CD4-positive, alpha-beta T cell (primary cell): ENCODE data around the gene SIL1. TPM values are rescaled to one million over a fixed set of nuclear protein-coding genes. Genes with fewer than 3 reads are reported as not detected.

Experiments
- ATAC-seq: fragments of 200-7000 bp; cut with Tn5 transposase; one replicate; pipeline ENCODE4 v1.10.0; 2022; ENCODE audit warnings: mild to moderate bottlenecking; ENCODE audit not compliant: poor library complexity
- CTCF ChIA-PET: fragments of 350-600 bp; sonication (Branson Sonifier 250); formaldehyde crosslinking; loops from one replicate; lab custom pipeline; 2021; ENCODE audit warnings: antibody characterized with exemption, inconsistent platforms; lab: Charles Lee
- POLR2A ChIA-PET: fragments of 350-600 bp; sonication (Branson Sonifier 250); formaldehyde crosslinking; loops from one replicate; lab custom pipeline; 2021; ENCODE audit warnings: antibody characterized with exemption, inconsistent platforms; lab: Charles Lee
- DNase-seq, 14 experiments: peaks; one replicate each; pipeline ENCODE4 v3.0.0-alpha.2; 2013 to 2020; ENCODE audit warnings: mixed read lengths in 2 of 14
- H3K27ac ChIP-seq, 2 donors: one replicate each; pipeline versions ENCODE4 v1.5.1 to v1.7.0; 2013; ENCODE audit warnings: low read length in 2 of 2, low read depth in 1 of 2, mild to moderate bottlenecking in 1 of 2
- H3K27me3 ChIP-seq, 2 experiments: 1 replicate in 1 of 2; 2 replicates in 1 of 2; pipeline versions ENCODE4 v1.6.1 to v1.7.0; 2013; ENCODE audit warnings: low read length in 2 of 2, control low read depth in 1 of 2, mild to moderate bottlenecking in 1 of 2, moderate library complexity in 1 of 2; ENCODE audit not compliant: insufficient read depth in 2 of 2, control insufficient read depth in 1 of 2
- H3K36me3 ChIP-seq: one replicate; pipeline ENCODE4 v1.6.1; 2013; ENCODE audit warnings: low read length, control low read depth; ENCODE audit not compliant: insufficient read depth
- H3K4me1 ChIP-seq: one replicate; pipeline ENCODE4 v1.6.1; 2013; ENCODE audit warnings: low read length, control low read depth; ENCODE audit not compliant: insufficient read depth
- H3K4me3 ChIP-seq: one replicate; pipeline ENCODE4 v1.5.1; 2013; ENCODE audit warnings: mild to moderate bottlenecking, low read length, moderate library complexity
- H3K9me3 ChIP-seq, 2 experiments: 1 replicate in 1 of 2; 2 replicates in 1 of 2; pipeline versions ENCODE4 v1.6.1 to v1.7.0; 2013; ENCODE audit warnings: low read length in 2 of 2, mild to moderate bottlenecking in 2 of 2, control low read depth in 1 of 2, moderate library complexity in 1 of 2; ENCODE audit not compliant: control insufficient read depth in 1 of 2, insufficient read depth in 1 of 2
- H3K27ac Mint-ChIP-seq: one replicate; pipeline ENCODE4 v1.8.0; 2020; ENCODE audit warnings: mixed read lengths
- H3K27me3 Mint-ChIP-seq: one replicate; pipeline ENCODE4 v1.8.0; 2021; ENCODE audit warnings: mixed read lengths
- H3K36me3 Mint-ChIP-seq: one replicate; pipeline ENCODE4 v1.8.0; 2021; ENCODE audit warnings: low read depth, mixed read lengths
- H3K4me1 Mint-ChIP-seq: one replicate; pipeline ENCODE4 v1.8.0; 2021; ENCODE audit warnings: low read depth, mixed read lengths
- H3K4me3 Mint-ChIP-seq: one replicate; pipeline ENCODE4 v1.8.0; 2020; ENCODE audit warnings: mild to moderate bottlenecking, mixed read lengths
- H3K9me3 Mint-ChIP-seq: one replicate; pipeline ENCODE4 v1.8.0; 2020; ENCODE audit warnings: mixed read lengths
- intact Hi-C, 2 experiments: fragments of 100-400 bp; cut with DNase I in 1 of 2; cut with micrococcal nuclease in 1 of 2; formaldehyde crosslinking; loops; one replicate each; pipeline versions ENCODE4 v1.15.1 to v1.9.0; 2023 to 2025; cut with DNase I, micrococcal nuclease
- total RNA-seq, 174 experiments: library from RNA in 2 of 174; stranded (reverse) in 2 of 174; gene quantifications; one replicate each; pipeline ENCODE4 v1.2.3 and lab custom pipeline; 2021 to 2026
- TF ChIP-seq, protein P1 (sequence below): fragments of 200-600 bp; IDR thresholded peaks from one replicate; pipeline ENCODE4 v1.8.0; 2022; ENCODE audit warnings: antibody characterized with exemption, mild to moderate bottlenecking

SIL1 gene
- total RNA-seq, 2 experiments from 2014 or later, result 5.6 to 9.2 TPM

DNA sequence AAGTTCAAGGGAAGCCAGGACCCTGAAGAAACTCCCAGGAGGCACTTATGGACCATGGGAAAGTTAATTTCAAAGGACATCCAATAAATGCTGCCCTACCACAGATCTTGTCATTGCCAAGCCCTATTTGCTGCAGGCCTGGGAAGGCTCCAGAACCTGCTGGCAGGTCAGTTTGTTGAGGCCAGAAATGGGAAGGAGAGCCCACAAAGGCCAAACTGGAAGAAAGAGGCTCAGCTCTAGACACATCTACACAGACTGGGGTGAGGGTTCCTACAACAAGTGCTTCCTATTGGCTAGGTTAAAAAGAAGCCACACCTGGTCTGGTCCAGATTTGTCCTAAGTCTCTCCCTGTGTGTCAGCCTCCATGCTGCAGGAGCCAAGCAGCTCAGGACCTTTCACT lies 94.4 kb downstream of the SIL1 start:
- no peaks in the 10 kb centered on the region for H3K27me3 Mint-ChIP-seq
- Histone ChIP-seq H3K9me3 (no peaks in the 10 kb centered on the region), H3K27me3 (no peaks in the 10 kb centered on the region), H3K36me3 (no peaks in the 10 kb centered on the region), H3K4me3 (no peak overlapping the region), H3K4me1 (no peaks in the 10 kb centered on the region), H3K27ac (no peak overlapping the region)
- H3K9me3 Mint-ChIP-seq, result no peaks in the 10 kb centered on the region
- TF ChIP-seq, protein P1, sequence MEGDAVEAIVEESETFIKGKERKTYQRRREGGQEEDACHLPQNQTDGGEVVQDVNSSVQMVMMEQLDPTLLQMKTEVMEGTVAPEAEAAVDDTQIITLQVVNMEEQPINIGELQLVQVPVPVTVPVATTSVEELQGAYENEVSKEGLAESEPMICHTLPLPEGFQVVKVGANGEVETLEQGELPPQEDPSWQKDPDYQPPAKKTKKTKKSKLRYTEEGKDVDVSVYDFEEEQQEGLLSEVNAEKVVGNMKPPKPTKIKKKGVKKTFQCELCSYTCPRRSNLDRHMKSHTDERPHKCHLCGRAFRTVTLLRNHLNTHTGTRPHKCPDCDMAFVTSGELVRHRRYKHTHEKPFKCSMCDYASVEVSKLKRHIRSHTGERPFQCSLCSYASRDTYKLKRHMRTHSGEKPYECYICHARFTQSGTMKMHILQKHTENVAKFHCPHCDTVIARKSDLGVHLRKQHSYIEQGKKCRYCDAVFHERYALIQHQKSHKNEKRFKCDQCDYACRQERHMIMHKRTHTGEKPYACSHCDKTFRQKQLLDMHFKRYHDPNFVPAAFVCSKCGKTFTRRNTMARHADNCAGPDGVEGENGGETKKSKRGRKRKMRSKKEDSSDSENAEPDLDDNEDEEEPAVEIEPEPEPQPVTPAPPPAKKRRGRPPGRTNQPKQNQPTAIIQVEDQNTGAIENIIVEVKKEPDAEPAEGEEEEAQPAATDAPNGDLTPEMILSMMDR, result no peak
- POLR2A ChIA-PET, result no interaction called here
- no peak overlapping the region for H3K27ac Mint-ChIP-seq
- no peaks in the 10 kb centered on the region for H3K36me3 Mint-ChIP-seq
- H3K4me3 Mint-ChIP-seq, result no peak overlapping the region
- ATAC-seq (no peak), DNase-seq (no peak)
- intact Hi-C loops, result no loop called here
- CTCF ChIA-PET, result no interaction called here
- no peaks in the 10 kb centered on the region for H3K4me1 Mint-ChIP-seq

DNA sequence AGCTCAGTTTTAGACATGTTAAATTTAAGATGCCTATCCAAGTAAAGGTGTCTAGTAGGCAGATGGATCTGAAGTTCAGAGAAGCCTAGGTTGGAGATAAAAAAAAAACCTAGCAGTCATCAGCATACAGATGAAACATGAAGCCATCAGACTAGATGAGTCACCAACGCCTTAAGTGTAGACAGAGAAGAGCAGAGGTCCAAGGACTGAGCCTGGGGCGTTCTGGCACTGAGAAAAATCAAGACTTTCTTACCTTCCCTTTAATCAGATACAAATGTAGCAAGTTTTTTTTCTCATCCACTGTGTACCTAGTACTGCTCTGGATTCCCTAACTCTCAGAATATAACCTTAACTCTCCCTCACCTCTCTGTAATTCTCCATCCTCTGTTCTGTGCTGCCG lies 97.3 kb downstream of the SIL1 start:
- TF ChIP-seq, protein P1, result no peak
- Mint-ChIP-seq H3K4me3 (no peak overlapping the region), H3K27me3 (no peaks in the 10 kb centered on the region), H3K27ac (no peak overlapping the region), H3K4me1 (no peaks in the 10 kb centered on the region), H3K36me3 (no peaks in the 10 kb centered on the region), H3K9me3 (no peaks in the 10 kb centered on the region)
- DNase-seq (no peak), ATAC-seq (no peak)
- ChIA-PET POLR2A (interaction anchor here (0.5 kb wide), 1 partner anchor 251 kb away, joined by 3 read pairs; no protein-coding TSS in a partner anchor), CTCF (no interaction called here)
- Histone ChIP-seq H3K9me3 (no peaks in the 10 kb centered on the region), H3K27ac (no peak overlapping the region), H3K4me1 (no peaks in the 10 kb centered on the region), H3K4me3 (no peak overlapping the region), H3K36me3 (no peaks in the 10 kb centered on the region), H3K27me3 (no peaks in the 10 kb centered on the region)
- intact Hi-C loops, result no loop called here

DNA sequence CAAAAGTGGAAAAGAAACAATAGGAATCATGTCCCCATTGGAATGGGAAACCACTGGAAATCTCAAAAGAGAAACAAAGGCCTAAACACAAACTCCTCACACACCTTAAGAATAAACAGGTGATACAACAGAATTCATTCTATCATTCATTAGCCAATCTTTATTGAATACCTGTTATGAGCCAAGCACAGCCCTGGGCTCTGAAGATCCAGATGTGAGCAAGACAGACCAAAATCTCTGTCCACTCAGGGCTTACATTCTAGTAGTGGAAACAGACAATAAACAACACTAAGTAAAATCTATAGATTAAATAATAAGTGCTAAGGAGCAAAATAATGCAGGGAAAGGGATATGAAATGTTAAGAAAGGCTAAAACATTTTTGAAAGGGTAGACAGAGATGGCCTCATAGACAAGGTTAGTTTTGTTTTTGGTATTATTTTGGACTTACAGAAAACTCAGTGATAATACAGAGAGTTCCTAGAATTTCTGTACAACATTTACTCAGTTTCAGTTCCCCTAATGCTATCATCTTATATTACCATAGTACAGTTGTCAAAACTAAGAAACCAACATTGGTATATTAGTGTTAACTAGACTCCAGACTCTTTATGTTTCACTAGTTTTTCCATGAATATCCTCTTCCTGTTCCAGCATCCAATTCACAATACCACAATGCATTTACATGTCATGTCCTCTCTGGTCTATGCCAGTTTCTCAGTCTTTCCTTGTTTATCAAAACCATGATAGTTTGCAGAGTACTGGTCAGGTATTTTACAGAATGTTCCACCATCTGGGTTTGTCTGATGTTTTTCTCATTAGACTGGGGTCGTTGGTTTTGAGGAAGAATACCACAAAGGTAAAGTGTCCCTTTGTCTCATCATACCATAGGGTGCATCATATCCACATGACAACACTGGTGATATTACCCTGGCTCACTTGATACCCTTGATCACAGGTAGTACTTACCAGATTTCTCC lies 103.7 kb downstream of the SIL1 start:
- ATAC-seq (no peak), DNase-seq (no peak)
- H3K36me3 ChIP-seq, result no peaks in the 10 kb centered on the region
- no peaks in the 10 kb centered on the region for H3K27me3 ChIP-seq
- H3K9me3 ChIP-seq, result no peaks in the 10 kb centered on the region
- intact Hi-C loops, result no loop called here
- H3K27ac ChIP-seq, result no peak overlapping the region
- no peaks in the 10 kb centered on the region for H3K9me3 Mint-ChIP-seq
- no peaks in the 10 kb centered on the region for H3K4me1 Mint-ChIP-seq
- no peak overlapping the region for H3K4me3 Mint-ChIP-seq
- no peak overlapping the region for H3K27ac Mint-ChIP-seq
- ChIA-PET POLR2A (no interaction called here), CTCF (no interaction called here)
- TF ChIP-seq, protein P1, result no peak
- no peaks in the 10 kb centered on the region for H3K27me3 Mint-ChIP-seq
- no peaks in the 10 kb centered on the region for H3K36me3 Mint-ChIP-seq
- no peaks in the 10 kb centered on the region for H3K4me1 ChIP-seq
- H3K4me3 ChIP-seq, result no peak overlapping the region
